MM.1S (cell line): ENCODE results near the gene LRIT1.

ENCODE experiments used
- CTCF ChIP-seq: fragments of 300-600 bp; sonication (generic); IDR thresholded peaks from 2 replicates; pipeline ENCODE4 v1.5.1; 2016; ENCODE audit warnings: antibody characterized with exemption, low read length, mixed read lengths
- EZH2 ChIP-seq: fragments of 300-600 bp; sonication (generic); optimal IDR thresholded peaks from 2 replicates; pipeline ENCODE3; 2017; ENCODE audit warnings: low read depth, mild to moderate bottlenecking, antibody characterized with exemption, low read length, mixed read lengths
- EZH2phosphoT487 ChIP-seq: fragments of 300-600 bp; sonication (generic); IDR thresholded peaks from 2 replicates; pipeline ENCODE4 v1.6.1; 2018; ENCODE audit warnings: antibody characterized with exemption, low read length

- TF ChIP-seq CTCF (no peak), EZH2 (no peak), EZH2phosphoT487 (no peak)
These were observed 40.7 kb downstream of the LRIT1 start for GRCh38 chr10:84200537-84201243.
